Neural cell (in vitro differentiated cells): Measurements from ENCODE around the gene STK10.

Experiments
- EP300 ChIP-seq: fragments of 450-650 bp; conservative IDR thresholded peaks from 2 replicates; pipeline ENCODE4 v1.6.1; 2014; ENCODE audit warnings: antibody characterized with exemption, mild to moderate bottlenecking, moderate library complexity; ENCODE audit not compliant: poor library complexity, severe bottlenecking
- EZH2 ChIP-seq: fragments of 200-600, 300-800 bp; shearing (Covaris generic), sonication (generic); IDR thresholded peaks from 2 replicates; pipeline ENCODE4 v1.6.1; 2014; ENCODE audit warnings: antibody characterized with exemption, low read length, borderline replicate concordance, mild to moderate bottlenecking; ENCODE audit not compliant: insufficient read depth, poor library complexity, severe bottlenecking
- MXI1 ChIP-seq: fragments of 450-650 bp; conservative IDR thresholded peaks from 2 replicates; pipeline ENCODE4 v1.6.1; 2014; ENCODE audit warnings: antibody characterized with exemption, mild to moderate bottlenecking; ENCODE audit not compliant: poor library complexity, severe bottlenecking
- RAD21 ChIP-seq: fragments of 450-650 bp; conservative IDR thresholded peaks from 2 replicates; pipeline ENCODE4 v1.6.1; 2014; ENCODE audit warnings: antibody characterized with exemption, mild to moderate bottlenecking, moderate library complexity
- TF ChIP-seq, protein P1 (sequence below): fragments of 450-650 bp; IDR thresholded peaks from 2 replicates; pipeline ENCODE4 v1.5.1; 2014; ENCODE audit warnings: antibody characterized with exemption, mild to moderate bottlenecking, moderate library complexity; ENCODE audit not compliant: poor library complexity, severe bottlenecking

GRCh38 chr5:172165465-172165864 lies 22.6 kb downstream of the STK10 start:
- TF ChIP-seq, protein P1, sequence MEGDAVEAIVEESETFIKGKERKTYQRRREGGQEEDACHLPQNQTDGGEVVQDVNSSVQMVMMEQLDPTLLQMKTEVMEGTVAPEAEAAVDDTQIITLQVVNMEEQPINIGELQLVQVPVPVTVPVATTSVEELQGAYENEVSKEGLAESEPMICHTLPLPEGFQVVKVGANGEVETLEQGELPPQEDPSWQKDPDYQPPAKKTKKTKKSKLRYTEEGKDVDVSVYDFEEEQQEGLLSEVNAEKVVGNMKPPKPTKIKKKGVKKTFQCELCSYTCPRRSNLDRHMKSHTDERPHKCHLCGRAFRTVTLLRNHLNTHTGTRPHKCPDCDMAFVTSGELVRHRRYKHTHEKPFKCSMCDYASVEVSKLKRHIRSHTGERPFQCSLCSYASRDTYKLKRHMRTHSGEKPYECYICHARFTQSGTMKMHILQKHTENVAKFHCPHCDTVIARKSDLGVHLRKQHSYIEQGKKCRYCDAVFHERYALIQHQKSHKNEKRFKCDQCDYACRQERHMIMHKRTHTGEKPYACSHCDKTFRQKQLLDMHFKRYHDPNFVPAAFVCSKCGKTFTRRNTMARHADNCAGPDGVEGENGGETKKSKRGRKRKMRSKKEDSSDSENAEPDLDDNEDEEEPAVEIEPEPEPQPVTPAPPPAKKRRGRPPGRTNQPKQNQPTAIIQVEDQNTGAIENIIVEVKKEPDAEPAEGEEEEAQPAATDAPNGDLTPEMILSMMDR: no peak
- no peak for TF ChIP-seq RAD21
- no peak for TF ChIP-seq EZH2
- TF ChIP-seq MXI1: no peak
- TF ChIP-seq EP300: no peak
